Dermis microvascular lymphatic vessel endothelial cell (primary cell): ENCODE results near the gene NUBPL. TPM values are rescaled to one million over a fixed set of nuclear protein-coding genes. Genes with fewer than 3 reads are reported as not detected.
A peak's percentile ranks its signal among the peaks of the same experiment; 100 is the strongest.

Experiments used
- DNase-seq, 2 donors: peaks; one replicate each; pipeline versions ENCODE4 v3.0.0 to v3.0.0-alpha.2; 2010; ENCODE audit warnings: low read depth in 2 of 2
- total RNA-seq: library from RNA; depleted of rRNA; stranded (reverse); fragments of >200 nt; gene quantifications from 2 replicates; pipeline ENCODE4 v1.2.1, GENCODE V29; 2014

Gene NUBPL
- 4.0 and 4.7 TPM in 2 replicates for total RNA-seq

GRCh38 chr14:31561155-31561846, at the start of gene NUBPL:
Gene NUBPL (plus strand): TSS chr14:31561404. CDS start chr14:31561440, 36 bp downstream.
- DNase-seq: peak; percentile 94 to 95

GRCh38 chr14:31527087-31527486, 34.1 kb upstream of the NUBPL start:
- no peak for DNase-seq

GRCh38 chr14:31527546-31527945, 33.7 kb upstream of the NUBPL start:
- DNase-seq: no peak

- DNase-seq: no peak
Measured at GRCh38 chr14:31529053-31529452, 32.2 kb upstream of the NUBPL start.

GRCh38 chr14:31530136-31530535, 31.1 kb upstream of the NUBPL start:
- DNase-seq: no peak

- DNase-seq: no peak
Measured at GRCh38 chr14:31536201-31536960, 24.8 kb upstream of the NUBPL start.

- no peak for DNase-seq
Measured at GRCh38 chr14:31541702-31542101, 19.5 kb upstream of the NUBPL start.

- no peak for DNase-seq
Measured at GRCh38 chr14:31543969-31544799, 17.0 kb upstream of the NUBPL start.

- DNase-seq: no peak
Measured at GRCh38 chr14:31544816-31545215, 16.4 kb upstream of the NUBPL start.

- DNase-seq: no peak
Measured at GRCh38 chr14:31545328-31545727, 15.9 kb upstream of the NUBPL start.

GRCh38 chr14:31549817-31550216, 11.4 kb upstream of the NUBPL start:
- DNase-seq: no peak

GRCh38 chr14:31550589-31550988, 10.6 kb upstream of the NUBPL start:
- no peak for DNase-seq

GRCh38 chr14:31556191-31556590, 5.0 kb upstream of the NUBPL start:
- no peak for DNase-seq

- DNase-seq: no peak
Measured at GRCh38 chr14:31559939-31560338, 1.3 kb upstream of the NUBPL start.

- DNase-seq: no peak
Measured at GRCh38 chr14:31560759-31561154, 447 bp upstream of the NUBPL start.

GRCh38 chr14:31564194-31564593, 3.0 kb downstream of the NUBPL start:
- DNase-seq: no peak

GRCh38 chr14:31566456-31566855, 5.3 kb downstream of the NUBPL start:
- DNase-seq: no peak

- no peak for DNase-seq
Measured at GRCh38 chr14:31567655-31568054, 6.5 kb downstream of the NUBPL start.

GRCh38 chr14:31568161-31568560, 7.0 kb downstream of the NUBPL start:
- peak in 1 of 2 donors; percentile 23 for DNase-seq

- DNase-seq: no peak
Measured at GRCh38 chr14:31568671-31569070, 7.5 kb downstream of the NUBPL start.

GRCh38 chr14:31572955-31573354, 11.8 kb downstream of the NUBPL start:
- no peak for DNase-seq

GRCh38 chr14:31576949-31577348, 15.7 kb downstream of the NUBPL start:
- no peak for DNase-seq
